SK-N-SH (cell line): ENCODE measurements around the gene ETV3L. TPM values are rescaled to one million over a fixed set of nuclear protein-coding genes. Genes with fewer than 3 reads are reported as not detected.

ENCODE experiments used
- CTCF ChIA-PET: fragments of 300-600, 350-600 bp; formaldehyde crosslinking; extraction: SDS; loops from one replicate; lab custom pipeline; 2021; lab: Yijun Ruan, JAX
- POLR2A ChIA-PET: fragments of 350-600 bp; sonication (Branson Sonifier 250); formaldehyde crosslinking; extraction: SDS; loops from one replicate; lab custom pipeline; 2020; ENCODE audit warnings: antibody characterized with exemption, inconsistent platforms; lab: Yijun Ruan, JAX
- DNase-seq: peaks from one replicate; pipeline ENCODE4 v3.0.0; 2012
- H2AFZ ChIP-seq: fragments of 200-600 bp; sonication (generic); 2 replicates; pipeline ENCODE4 v1.8.1; 2016; ENCODE audit warnings: antibody characterized with exemption, mild to moderate bottlenecking, low read depth
- H3F3A ChIP-seq: fragments of 200-600 bp; sonication (generic); replicated peaks from 2 replicates; pipeline ENCODE3; 2016; ENCODE audit warnings: antibody characterized with exemption, mild to moderate bottlenecking; ENCODE audit not compliant: insufficient read depth
- H3K27ac ChIP-seq, 2 experiments: fragments of 200-500 bp in 1 of 2; fragments of 200-600 bp in 1 of 2; sonication (Bioruptor generic) in 1 of 2; sonication (generic), shearing (Covaris generic) in 1 of 2; 2 replicates each; pipeline versions ENCODE4 v1.5.1 to v1.6.1; 2014 to 2016; ENCODE audit warnings: low read depth in 2 of 2, inconsistent platforms in 1 of 2, low read length in 1 of 2, mild to moderate bottlenecking in 1 of 2, mixed read lengths in 1 of 2
- H3K27me3 ChIP-seq: fragments of 200-600 bp; sonication (generic), shearing (Covaris generic); 2 replicates; pipeline ENCODE4 v1.6.1; 2016; ENCODE audit warnings: mixed run types; ENCODE audit not compliant: insufficient read depth
- H3K36me3 ChIP-seq, 2 experiments: fragments of 200-500 bp in 1 of 2; fragments of 200-600 bp in 1 of 2; sonication (Bioruptor generic) in 1 of 2; sonication (generic) in 1 of 2; replicated peaks in 1 of 2; 2 replicates each; pipeline versions ENCODE3 to v1.5.1; 2014 to 2016; ENCODE audit warnings: low read length in 1 of 2, mild to moderate bottlenecking in 1 of 2; ENCODE audit not compliant: insufficient read depth in 2 of 2, control insufficient read depth in 1 of 2
- H3K4me1 ChIP-seq, 2 experiments: fragments of 200-500 bp in 1 of 2; fragments of 200-600 bp in 1 of 2; sonication (Bioruptor generic) in 1 of 2; sonication (generic), shearing (Covaris generic) in 1 of 2; 2 replicates each; pipeline versions ENCODE4 v1.5.1 to v1.6.1; 2014 to 2016; ENCODE audit warnings: low read depth in 1 of 2, low read length in 1 of 2, mixed run types in 1 of 2; ENCODE audit not compliant: insufficient read depth in 2 of 2, control insufficient read depth in 1 of 2
- H3K4me2 ChIP-seq: fragments of 200-600 bp; sonication (generic), shearing (Covaris generic); 2 replicates; pipeline ENCODE4 v1.6.1; 2017; ENCODE audit warnings: mixed run types
- H3K4me3 ChIP-seq, 2 experiments: fragments of 200-500 bp in 1 of 2; fragments of 200-600 bp in 1 of 2; sonication (Bioruptor generic) in 1 of 2; sonication (generic), shearing (Covaris generic) in 1 of 2; 2 replicates each; pipeline versions ENCODE4 v1.5.1 to v1.8.1; 2014 to 2016; ENCODE audit warnings: low read depth in 2 of 2, inconsistent platforms in 1 of 2, low read length in 1 of 2, mild to moderate bottlenecking in 1 of 2, mixed read lengths in 1 of 2, moderate library complexity in 1 of 2
- H3K79me2 ChIP-seq: fragments of 200-600 bp; sonication (generic); 2 replicates; pipeline ENCODE4 v1.8.1; 2017; ENCODE audit warnings: mild to moderate bottlenecking; ENCODE audit not compliant: insufficient read depth
- H3K9ac ChIP-seq: fragments of 200-600 bp; sonication (generic); 2 replicates; pipeline ENCODE4 v1.6.1; 2017; ENCODE audit warnings: mixed run types
- H3K9me2 ChIP-seq: fragments of 200-600 bp; sonication (generic); 2 replicates; pipeline ENCODE4 v1.6.1; 2017; ENCODE audit warnings: mixed run types
- H3K9me3 ChIP-seq: fragments of 200-600 bp; sonication (generic); 2 replicates; pipeline ENCODE4 v1.6.1; 2017; ENCODE audit warnings: mixed run types, mild to moderate bottlenecking, moderate library complexity
- H4K20me1 ChIP-seq: fragments of 200-600 bp; sonication (generic); 2 replicates; pipeline ENCODE4 v1.6.1; 2017; ENCODE audit warnings: mild to moderate bottlenecking, mixed run types; ENCODE audit not compliant: insufficient read depth
- ELF1 ChIP-seq: IDR thresholded peaks from 2 replicates; pipeline ENCODE4 v1.4.0; 2012
- EP300 ChIP-seq, 2 experiments: IDR thresholded peaks; 2 replicates each; pipeline versions ENCODE4 v1.4.0 to v1.6.1; 2012; ENCODE audit warnings: borderline replicate concordance in 1 of 2, low read depth in 1 of 2, low read length in 1 of 2
- EZH2phosphoT487 ChIP-seq: fragments of 200-600 bp; sonication (generic); IDR thresholded peaks from 2 replicates; pipeline ENCODE4 v1.6.1; 2017; ENCODE audit warnings: low read depth, mixed run types, mild to moderate bottlenecking, antibody characterized with exemption, moderate library complexity, borderline replicate concordance
- FOSL2 ChIP-seq: IDR thresholded peaks from 2 replicates; pipeline ENCODE4 v1.4.0; 2012; ENCODE audit warnings: low read depth, mild to moderate bottlenecking, moderate library complexity, borderline replicate concordance
- FOXM1 ChIP-seq: IDR thresholded peaks from 2 replicates; pipeline ENCODE4 v1.4.0; 2012; ENCODE audit warnings: low read depth, mild to moderate bottlenecking
- GABPA ChIP-seq: IDR thresholded peaks from 2 replicates; pipeline ENCODE4 v1.4.0; 2012; ENCODE audit warnings: low read depth, mild to moderate bottlenecking
- GATA2 ChIP-seq: sonication (generic); formaldehyde crosslinking; IDR thresholded peaks from 2 replicates; pipeline ENCODE4 v1.5.0; 2020; ENCODE audit warnings: mild to moderate bottlenecking, missing genetic modification reagents
- MAX ChIP-seq: IDR thresholded peaks from 2 replicates; pipeline ENCODE4 v1.4.0; 2012; ENCODE audit warnings: low read depth
- MXI1 ChIP-seq: IDR thresholded peaks from 2 replicates; pipeline ENCODE4 v1.6.1; 2012; ENCODE audit warnings: mild to moderate bottlenecking, low read depth, low read length, improper control_type of control experiment
- NFIC ChIP-seq: IDR thresholded peaks from 2 replicates; pipeline ENCODE4 v1.4.0; 2012; ENCODE audit warnings: borderline replicate concordance
- POLR2AphosphoS5 ChIP-seq: IDR thresholded peaks from 2 replicates; pipeline ENCODE4 v1.6.1; 2012; ENCODE audit warnings: low read depth, low read length
- RCOR1 ChIP-seq: fragments of 150-350 bp; IDR thresholded peaks from 2 replicates; pipeline ENCODE4 v1.6.1; 2017; ENCODE audit warnings: antibody characterized with exemption, low read length
- RFX5 ChIP-seq: IDR thresholded peaks from 2 replicates; pipeline ENCODE4 v1.6.1; 2012; ENCODE audit warnings: mild to moderate bottlenecking, improper control_type of control experiment, low read length
- RXRA ChIP-seq: IDR thresholded peaks from 2 replicates; pipeline ENCODE4 v1.4.0; 2012; ENCODE audit warnings: low read depth, mild to moderate bottlenecking, borderline replicate concordance
- SIN3A ChIP-seq: IDR thresholded peaks from 2 replicates; pipeline ENCODE4 v1.6.1; 2012; ENCODE audit warnings: low read depth, mild to moderate bottlenecking, low read length, moderate library complexity, borderline replicate concordance
- TAF1 ChIP-seq: IDR thresholded peaks from 2 replicates; pipeline ENCODE4 v1.6.1; 2012; ENCODE audit warnings: low read depth, mild to moderate bottlenecking, low read length, moderate library complexity, borderline replicate concordance
- TEAD4 ChIP-seq: IDR thresholded peaks from 2 replicates; pipeline ENCODE4 v1.4.0; 2012; ENCODE audit warnings: mild to moderate bottlenecking, borderline replicate concordance; ENCODE audit not compliant: insufficient read depth
- USF1 ChIP-seq: IDR thresholded peaks from 2 replicates; pipeline ENCODE4 v1.4.0; 2012; ENCODE audit warnings: low read depth, borderline replicate concordance
- USF2 ChIP-seq: fragments of 150-350 bp; IDR thresholded peaks from 2 replicates; pipeline ENCODE4 v1.6.1; 2017; ENCODE audit warnings: antibody characterized with exemption, low read length, low read depth, borderline replicate concordance
- YY1 ChIP-seq: IDR thresholded peaks from 2 replicates; pipeline ENCODE4 v1.4.0; 2012; ENCODE audit warnings: low read depth, mild to moderate bottlenecking
- WGBS: methylation state at CpG from one replicate; pipeline ENCODE4 v1.1.6; 2017; ENCODE audit warnings: low lambda C conversion rate; 5-methylcytosine and 5-hydroxymethylcytosine counted together
- polyA plus RNA-seq, 3 experiments: library from polyadenylated mRNA; depleted of rRNA; stranded (reverse); fragments of >200 nt; gene quantifications; 2 replicates each; pipeline ENCODE4 v1.2.3, GENCODE V29; 2012

Gene ETV3L
- polyA plus RNA-seq, 1 of the 3 experiments (the other 2 are of a cell fraction): not detected

- 75% methylated on average over 6 of the region's 8 CpGs for WGBS
- CTCF ChIA-PET: interaction anchor here (0.9 to 1.1 kb wide), 2 partner anchors 22 to 44 kb away, joined by 3 to 4 read pairs; no protein-coding TSS in a partner anchor
- H3K4me3 ChIP-seq: no peak overlapping the region
- no peaks in the 10 kb centered on the region for H3K79me2 ChIP-seq
- H3K9me2 ChIP-seq: no peaks in the 10 kb centered on the region
- no peak overlapping the region for H3K27ac ChIP-seq
- no peaks in the 10 kb centered on the region for H3K9me3 ChIP-seq
- H3K36me3 ChIP-seq: no peaks in the 10 kb centered on the region
- H3K27me3 ChIP-seq: no peaks in the 10 kb centered on the region
- H3K4me1 ChIP-seq: no peaks in the 10 kb centered on the region
- POLR2A ChIA-PET: no interaction called here
- no peak overlapping the region for H3K9ac ChIP-seq
- DNase-seq: no peak
- H3K4me2 ChIP-seq: no peak overlapping the region
- H4K20me1 ChIP-seq: no peaks in the 10 kb centered on the region
- TF ChIP-seq RCOR1 (no peak), EZH2phosphoT487 (no peak), YY1 (no peak), MXI1 (no peak), TEAD4 (no peak), USF2 (no peak), USF1 (no peak)
- TF ChIP-seq, all 33 proteins: peak for 0
- H2AFZ ChIP-seq: no peak overlapping the region
- H3F3A ChIP-seq: no peaks in the 10 kb centered on the region
These were observed 12.7 kb upstream of the ETV3L start for GRCh38 chr1:157112186-157112867.

- no peaks in the 10 kb centered on the region for H4K20me1 ChIP-seq
- TF ChIP-seq MAX (no peak), RXRA (no peak), POLR2AphosphoS5 (no peak), FOXM1 (no peak), FOSL2 (no peak), RFX5 (no peak), SIN3A (no peak), ELF1 (no peak), EZH2phosphoT487 (no peak), EP300 (IDR thresholded peaks at IDR 0.05; ENCODE audit: borderline replicate concordance in 1 of 2, low read depth in 1 of 2, low read length in 1 of 2) (no peak), YY1 (no peak), NFIC (no peak), GABPA (no peak), RCOR1 (no peak), TAF1 (no peak), GATA2 (CRISPR knock-in tag) (no peak)
- H3K79me2 ChIP-seq: no peaks in the 10 kb centered on the region
- H3K9ac ChIP-seq: no peak overlapping the region
- no peaks in the 10 kb centered on the region for H3K27me3 ChIP-seq
- 66% methylated on average over 17 of the region's 19 CpGs for WGBS
- ChIA-PET POLR2A (no interaction called here), CTCF (interaction anchor here (0.9 to 2.8 kb wide), 3 partner anchors 27 to 44 kb away, joined by 3 to 17 read pairs (median 4); no protein-coding TSS in a partner anchor)
- no peak overlapping the region for H3K4me2 ChIP-seq
- DNase-seq: no peak
- peaks cover 0 to 4% of the 10 kb centered on the region in 2 experiments; a peak in 1 of 4 replicates for H3K4me1 ChIP-seq
- H3K27ac ChIP-seq: no peak overlapping the region
- no peak overlapping the region for H3K4me3 ChIP-seq
- H3K9me2 ChIP-seq: no peaks in the 10 kb centered on the region
- H3K9me3 ChIP-seq: no peaks in the 10 kb centered on the region
- H3F3A ChIP-seq: no peaks in the 10 kb centered on the region
- H2AFZ ChIP-seq: no peak overlapping the region
- no peaks in the 10 kb centered on the region for H3K36me3 ChIP-seq
These were observed 12.0 kb upstream of the ETV3L start for GRCh38 chr1:157111396-157112165.
